GM19328 (cell line): ENCODE measurements around the gene BROX.
A peak's percentile ranks its signal among the peaks of the same experiment; 100 is the strongest.
"Not testable (repeated sequence)": the region's sequence is repeated elsewhere in the genome, so short reads cannot be mapped to it uniquely, and the experiment has no call there.

ENCODE experiments used
- ATAC-seq: cut with Tn5 transposase; IDR thresholded peaks from one replicate; pipeline ENCODE4 v1.9.1; 2021; ENCODE audit warnings: mild to moderate bottlenecking, moderate library complexity; ENCODE audit not compliant: unreplicated experiment

The BROX gene

GRCh38 chr1:222730866-222731265 lies 18.5 kb downstream of the BROX start:
- no peak for ATAC-seq

DNA sequence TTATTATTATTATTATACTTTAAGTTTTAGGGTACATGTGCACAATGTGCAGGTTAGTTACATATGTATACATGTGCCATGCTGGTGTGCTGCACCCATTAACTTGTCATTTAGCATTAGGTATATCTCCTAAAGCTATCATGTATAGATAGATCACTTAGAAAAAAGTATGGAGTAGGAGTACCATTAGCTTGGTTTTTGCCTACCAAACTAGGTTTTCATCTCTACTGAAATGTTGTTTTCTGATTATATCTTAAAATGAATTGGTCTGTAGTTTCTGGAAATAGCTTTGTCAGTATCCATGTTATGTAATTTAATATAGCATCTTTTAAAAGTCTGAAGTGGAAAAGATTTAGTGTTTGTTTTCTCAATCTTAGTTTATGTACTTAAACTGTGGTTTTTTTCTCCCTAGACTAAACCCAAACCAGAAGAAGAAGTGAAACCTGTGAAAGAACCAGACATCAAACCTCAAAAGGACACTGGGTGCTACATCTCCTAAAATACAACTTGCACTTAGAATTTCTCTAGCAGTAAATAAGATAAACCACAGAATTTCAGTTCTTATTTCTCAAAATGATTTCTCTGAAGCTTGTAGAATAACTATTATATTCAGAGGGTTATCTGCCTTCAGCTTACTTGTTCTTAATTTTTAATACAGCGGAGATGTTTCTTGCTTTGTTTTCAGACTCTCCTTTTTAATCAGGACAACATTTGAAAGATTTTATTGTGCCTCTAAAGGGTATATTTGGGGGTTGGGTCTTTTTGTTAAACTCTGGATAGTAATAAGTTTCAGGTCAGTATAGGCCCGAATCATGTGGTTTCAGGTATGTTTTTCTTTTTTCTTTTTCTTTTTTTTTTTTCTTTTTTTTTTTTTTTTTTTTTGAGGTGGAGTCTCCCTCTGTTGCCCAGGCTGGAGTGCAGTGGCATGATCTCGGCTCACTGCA lies 20.1 kb downstream of the BROX start:
- peak; percentile 96 for ATAC-seq

DNA sequence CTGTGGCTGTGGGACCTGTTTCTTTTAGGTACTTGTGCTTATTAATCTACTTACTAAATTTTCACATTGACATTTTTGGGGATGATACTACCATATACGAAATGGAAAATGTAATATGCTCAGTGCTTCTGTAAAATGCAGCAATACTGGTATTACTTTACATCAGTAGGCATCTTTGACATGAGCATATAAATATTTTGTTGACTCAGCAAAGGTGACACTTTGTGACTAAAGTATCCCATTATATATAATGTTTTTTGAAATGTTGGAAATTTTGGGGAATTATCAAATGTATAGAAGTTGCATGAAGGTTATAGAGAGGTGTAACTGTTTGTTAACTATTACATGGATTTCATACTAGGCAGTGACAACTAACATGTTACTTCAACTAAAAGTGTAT lies 22.4 kb downstream of the BROX start:
- ATAC-seq = no peak

DNA sequence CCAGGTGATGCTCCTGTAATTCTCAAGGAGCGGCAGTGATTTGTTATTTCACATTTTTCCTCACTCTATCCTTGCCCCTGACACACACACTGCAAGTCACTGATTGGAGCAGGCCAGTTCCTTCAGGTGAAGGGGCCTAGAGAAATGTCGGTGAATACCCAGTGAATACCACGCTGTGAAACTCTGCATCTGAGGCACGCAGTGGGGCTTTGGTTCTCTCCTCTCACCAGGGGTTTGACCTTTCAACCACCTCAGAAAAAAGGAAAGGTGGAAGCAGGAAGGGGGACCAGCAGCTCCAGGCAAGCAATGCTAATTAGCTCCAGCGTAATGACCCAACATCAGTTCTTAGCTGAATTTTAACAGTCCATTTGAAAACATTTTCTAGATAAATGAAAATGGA lies 24.1 kb downstream of the BROX start:
- no peak for ATAC-seq

DNA sequence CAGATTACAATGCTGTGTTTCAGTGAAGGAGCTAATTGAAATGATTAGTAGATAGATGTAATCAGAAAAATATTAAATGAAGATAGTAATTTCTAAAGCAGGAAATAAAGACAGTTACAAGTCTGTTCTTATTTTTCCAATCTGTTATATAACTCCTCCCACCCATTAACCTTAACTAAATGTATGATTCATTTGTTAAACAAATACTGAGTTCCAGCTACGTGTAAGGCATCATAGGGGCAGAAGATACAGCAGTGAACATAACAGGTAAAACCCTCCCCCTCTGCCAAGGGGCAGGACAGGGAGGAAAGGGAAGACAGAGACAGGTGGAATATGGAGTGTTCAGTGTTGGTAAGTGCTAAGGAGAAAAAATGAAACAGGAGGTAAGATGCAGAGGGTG lies 24.6 kb downstream of the BROX start, which contains the start of gene FAM177B:
FAM177B (plus strand) TSS at position 231 of the 400 bp plus-strand sequence. CDS start 9,344 bp downstream, outside the sequence.
- no peak for ATAC-seq

GRCh38 chr1:222739465-222739864 lies 27.1 kb downstream of the BROX start:
- ATAC-seq = no peak

DNA sequence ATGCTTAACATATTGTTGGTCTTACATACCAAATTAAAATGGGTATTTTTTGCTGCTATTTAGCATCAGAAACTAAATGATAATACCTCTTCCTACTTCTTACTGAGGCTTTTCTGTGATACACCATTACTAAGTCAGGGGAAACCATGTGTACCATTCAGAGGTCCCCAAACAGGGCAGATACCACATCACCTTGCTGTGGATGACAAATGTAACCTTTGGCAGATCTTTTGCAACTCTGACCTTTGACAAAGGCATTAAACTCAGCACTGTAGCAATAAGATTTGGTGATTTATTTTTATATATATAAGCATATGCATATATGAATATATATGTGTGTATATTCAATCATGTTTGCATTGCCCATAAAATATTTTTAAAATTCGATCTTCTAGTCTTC lies 27.6 kb downstream of the BROX start:
- no peak for ATAC-seq

GRCh38 chr1:222741630-222742457 lies 29.5 kb downstream of the BROX start:
- not testable (repeated sequence) for ATAC-seq

DNA sequence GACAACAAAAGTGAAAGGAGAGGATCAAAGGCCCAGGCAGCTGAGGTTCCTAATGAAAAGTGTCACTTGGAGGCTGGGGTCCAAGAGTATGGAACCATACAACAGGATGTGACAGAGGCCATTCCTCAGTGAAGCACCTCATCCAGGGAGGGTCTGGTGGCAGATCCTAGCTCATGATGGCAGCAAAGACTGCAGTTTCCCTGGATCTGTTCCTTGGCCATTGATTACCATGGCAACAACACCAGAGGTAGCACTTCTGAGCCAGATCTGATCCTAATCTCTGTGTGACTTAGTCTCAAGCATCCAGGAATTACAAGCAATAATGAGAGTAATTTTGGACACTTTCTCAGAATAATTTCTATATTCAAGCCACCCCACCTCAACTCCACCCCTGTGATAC lies 37.6 kb downstream of the BROX start:
- ATAC-seq = no peak

- peak; percentile 85 for ATAC-seq
Measured at GRCh38 chr1:222750651-222751050, 38.3 kb downstream of the BROX start.

DNA sequence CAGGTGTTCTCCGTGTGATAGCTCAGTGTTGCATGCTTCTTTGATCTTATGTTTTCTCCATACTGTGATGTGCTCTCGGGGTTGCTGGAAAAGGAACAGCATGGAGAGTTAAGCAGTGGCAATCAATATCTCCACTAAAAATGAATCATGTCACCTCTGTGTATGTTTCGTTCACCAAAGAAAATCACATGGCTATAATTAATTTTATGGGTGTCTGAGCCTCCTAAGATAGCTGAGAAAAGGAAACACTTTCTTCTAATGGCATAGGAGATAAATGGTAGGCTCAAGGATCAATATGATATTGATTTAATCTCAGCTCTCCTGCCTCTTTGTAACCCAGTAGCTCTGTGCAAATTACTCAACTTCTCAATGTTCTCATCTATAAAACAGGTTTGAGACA lies 38.9 kb downstream of the BROX start:
- ATAC-seq = no peak

- no peak for ATAC-seq
Measured at GRCh38 chr1:222754366-222755139, 42.2 kb downstream of the BROX start.

DNA sequence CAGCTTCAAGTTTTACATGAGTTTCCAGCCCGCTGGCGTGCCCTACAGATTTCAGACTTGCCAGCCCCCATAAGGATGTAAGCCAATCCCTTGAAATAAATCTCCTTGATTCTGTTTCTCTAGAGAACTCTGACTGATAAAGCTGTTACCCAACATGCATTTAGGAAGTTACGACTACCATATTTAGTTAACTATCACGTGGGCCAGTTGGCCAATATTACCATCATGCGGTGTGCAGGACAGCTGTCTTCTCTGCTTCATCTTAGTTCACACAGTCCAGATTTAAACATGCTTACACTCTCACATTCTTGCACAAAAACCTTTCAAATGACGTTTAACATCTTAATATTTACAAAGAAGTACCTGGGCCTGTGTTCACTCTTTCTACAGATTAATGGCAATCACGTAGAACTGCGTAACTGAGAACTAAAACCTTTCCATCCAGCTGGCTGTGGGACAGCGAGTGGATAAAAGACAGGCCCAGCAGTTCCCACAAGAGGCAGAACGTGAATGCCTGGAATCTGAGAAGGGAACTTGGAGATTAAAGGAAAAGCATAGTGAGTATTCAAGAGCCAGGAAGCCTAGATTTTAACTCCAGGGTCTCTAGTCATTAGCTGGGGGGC lies 45.4 kb downstream of the BROX start:
- ATAC-seq = no peak

GRCh38 chr1:222759451-222760035 lies 47.2 kb downstream of the BROX start:
- ATAC-seq = no peak

GRCh38 chr1:222761083-222761482 lies 48.7 kb downstream of the BROX start:
- ATAC-seq = no peak

GRCh38 chr1:222762178-222762577 lies 49.8 kb downstream of the BROX start:
- ATAC-seq = not testable (repeated sequence)

DNA sequence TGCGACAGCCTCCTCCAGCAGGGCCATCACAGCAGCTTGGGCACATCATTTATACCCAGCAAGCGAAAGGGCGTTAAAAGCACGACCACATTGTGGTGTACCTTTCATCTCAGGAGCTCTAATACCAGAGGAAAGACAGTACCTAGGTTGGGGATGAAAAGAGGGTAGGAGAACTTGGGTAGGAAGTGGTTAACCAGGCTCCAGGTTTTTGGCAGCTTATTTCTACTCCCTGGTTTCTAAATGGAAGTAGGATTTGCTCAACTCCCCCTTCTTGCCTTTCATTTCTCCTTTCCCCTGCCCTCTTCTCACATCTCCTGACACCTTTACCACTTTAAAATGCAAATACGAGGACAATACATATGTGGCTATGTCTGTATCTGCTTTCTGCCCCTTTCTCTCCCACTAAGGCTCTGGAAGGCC lies 54.8 kb downstream of the BROX start:
- no peak for ATAC-seq

DNA sequence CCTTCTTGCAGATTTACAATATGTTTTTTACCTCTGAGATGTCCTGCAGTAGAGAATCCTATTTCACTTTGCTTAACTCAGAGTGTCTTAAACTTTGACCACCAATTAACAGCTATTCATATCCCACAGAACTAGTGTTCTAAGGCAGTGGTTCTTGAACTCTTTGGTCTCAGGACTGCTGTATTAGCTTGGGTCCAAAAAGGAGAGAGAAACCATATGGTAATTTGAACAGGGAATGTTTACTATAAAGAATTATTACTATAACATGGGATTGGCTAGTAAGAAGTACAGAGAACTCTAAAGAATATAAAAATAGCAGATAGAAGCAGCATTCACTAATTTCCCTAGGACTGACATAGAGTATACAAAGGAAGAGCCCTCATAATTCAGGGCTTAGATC lies 56.2 kb downstream of the BROX start:
- ATAC-seq = no peak

DNA sequence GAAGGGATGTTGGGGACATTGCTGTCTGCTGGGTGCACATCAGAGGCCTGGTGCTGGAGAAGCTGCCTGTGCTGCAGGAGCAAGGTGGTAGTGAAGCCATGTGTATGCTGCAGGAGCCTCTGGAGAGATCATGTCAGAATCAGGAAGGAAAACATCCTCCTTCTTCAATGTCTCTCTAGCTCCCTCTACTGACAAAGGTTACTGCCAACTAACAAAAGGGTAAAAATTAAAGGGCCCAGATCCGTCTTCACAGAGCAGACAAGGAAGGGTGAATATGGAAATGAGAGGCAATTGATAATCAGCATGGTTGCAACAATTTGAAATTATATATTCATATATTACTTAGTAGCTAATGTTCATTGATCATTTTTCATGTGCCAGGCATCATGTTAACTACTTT lies 56.8 kb downstream of the BROX start:
- ATAC-seq = no peak

- no peak for ATAC-seq
Measured at GRCh38 chr1:222769971-222770620, 57.7 kb downstream of the BROX start.
